HepG2 (cell line): ENCODE data around the gene KCNA3. TPM values are rescaled to one million over a fixed set of nuclear protein-coding genes. Genes with fewer than 3 reads are reported as not detected.

Experiments used
- HDAC6 ChIP-seq: fragments of 200-600 bp; sonication (generic); IDR thresholded peaks from 2 replicates; pipeline ENCODE4 v1.7.0; 2017; ENCODE audit warnings: mild to moderate bottlenecking, antibody characterized with exemption, low read length, low read depth
- HNRNPLL ChIP-seq: fragments of 200-400 bp; formaldehyde crosslinking; IDR thresholded peaks from 2 replicates; pipeline ENCODE4 v1.6.1; 2017; ENCODE audit warnings: mild to moderate bottlenecking, low read depth, low read length; ENCODE audit not compliant: poor library complexity, severe bottlenecking
- LCORL ChIP-seq, 2 experiments: fragments of 450-650 bp in 1 of 2; sonication (generic) in 1 of 2; formaldehyde crosslinking in 1 of 2; IDR thresholded peaks; 2 replicates each; pipeline versions ENCODE4 v1.5.0 to v1.6.1; 2017 to 2020; ENCODE audit warnings: antibody characterized with exemption in 1 of 2, missing genetic modification reagents in 1 of 2
- ZBTB7A ChIP-seq: sonication (generic); formaldehyde crosslinking; IDR thresholded peaks from 2 replicates; pipeline ENCODE4 v1.8.0; 2022; ENCODE audit warnings: mild to moderate bottlenecking, missing genetic modification reagents
- ZFP37 ChIP-seq: sonication (generic); formaldehyde crosslinking; IDR thresholded peaks from 2 replicates; pipeline ENCODE4 v1.4.0; 2020; ENCODE audit warnings: missing genetic modification reagents, borderline replicate concordance
- polyA plus RNA-seq, 8 experiments: library from polyadenylated mRNA; depleted of rRNA in 3 of 8; stranded (reverse) in 7 of 8; unstranded in 1 of 8; fragments of >200 nt; fragmentation: Illumina TruSeq in 4 of 8; extraction: Trizol in 4 of 8; gene quantifications; 2 replicates each; pipeline versions ENCODE4 v1.2.1 to v1.2.3, GENCODE V29; 2011 to 2016; ENCODE audit warnings: low read depth in 4 of 8, missing spikeins in 1 of 8, mixed read lengths in 1 of 8; ENCODE audit not compliant: insufficient read depth in 1 of 8
- total RNA-seq, 5 experiments: library from RNA; depleted of rRNA; stranded (reverse); fragments of >200 nt; fragmentation: Illumina TruSeq; extraction: Trizol; gene quantifications; 2 replicates each; pipeline ENCODE4 v1.2.3, GENCODE V29; 2016; ENCODE audit warnings: low read depth in 1 of 5
- TF ChIP-seq, protein P1 (sequence below): sonication (generic); formaldehyde crosslinking; IDR thresholded peaks from 2 replicates; pipeline ENCODE4 v1.4.0; 2020; ENCODE audit warnings: missing genetic modification reagents

KCNA3 gene
- total and polyA plus RNA-seq, 2 of the 13 experiments (the other 11 are each of a cell fraction or from before 2014, with no cell fraction given) = not detected

GRCh38 chr1:110631836-110632620, 42.7 kb downstream of the KCNA3 start (continued):
- TF ChIP-seq ZFP37 (no peak), ZBTB7A (CRISPR knock-in tag) (no peak), HDAC6 (no peak), HNRNPLL (no peak), LCORL (IDR thresholded peaks at IDR 0.05) (no peak), LCORL (CRISPR knock-in tag; IDR thresholded peaks at IDR 0.05) (no peak)
- TF ChIP-seq, protein P1, sequence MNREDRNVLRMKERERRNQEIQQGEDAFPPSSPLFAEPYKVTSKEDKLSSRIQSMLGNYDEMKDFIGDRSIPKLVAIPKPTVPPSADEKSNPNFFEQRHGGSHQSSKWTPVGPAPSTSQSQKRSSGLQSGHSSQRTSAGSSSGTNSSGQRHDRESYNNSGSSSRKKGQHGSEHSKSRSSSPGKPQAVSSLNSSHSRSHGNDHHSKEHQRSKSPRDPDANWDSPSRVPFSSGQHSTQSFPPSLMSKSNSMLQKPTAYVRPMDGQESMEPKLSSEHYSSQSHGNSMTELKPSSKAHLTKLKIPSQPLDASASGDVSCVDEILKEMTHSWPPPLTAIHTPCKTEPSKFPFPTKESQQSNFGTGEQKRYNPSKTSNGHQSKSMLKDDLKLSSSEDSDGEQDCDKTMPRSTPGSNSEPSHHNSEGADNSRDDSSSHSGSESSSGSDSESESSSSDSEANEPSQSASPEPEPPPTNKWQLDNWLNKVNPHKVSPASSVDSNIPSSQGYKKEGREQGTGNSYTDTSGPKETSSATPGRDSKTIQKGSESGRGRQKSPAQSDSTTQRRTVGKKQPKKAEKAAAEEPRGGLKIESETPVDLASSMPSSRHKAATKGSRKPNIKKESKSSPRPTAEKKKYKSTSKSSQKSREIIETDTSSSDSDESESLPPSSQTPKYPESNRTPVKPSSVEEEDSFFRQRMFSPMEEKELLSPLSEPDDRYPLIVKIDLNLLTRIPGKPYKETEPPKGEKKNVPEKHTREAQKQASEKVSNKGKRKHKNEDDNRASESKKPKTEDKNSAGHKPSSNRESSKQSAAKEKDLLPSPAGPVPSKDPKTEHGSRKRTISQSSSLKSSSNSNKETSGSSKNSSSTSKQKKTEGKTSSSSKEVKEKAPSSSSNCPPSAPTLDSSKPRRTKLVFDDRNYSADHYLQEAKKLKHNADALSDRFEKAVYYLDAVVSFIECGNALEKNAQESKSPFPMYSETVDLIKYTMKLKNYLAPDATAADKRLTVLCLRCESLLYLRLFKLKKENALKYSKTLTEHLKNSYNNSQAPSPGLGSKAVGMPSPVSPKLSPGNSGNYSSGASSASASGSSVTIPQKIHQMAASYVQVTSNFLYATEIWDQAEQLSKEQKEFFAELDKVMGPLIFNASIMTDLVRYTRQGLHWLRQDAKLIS (CRISPR knock-in tag) = no peak
